ENCODE measurements around the gene FOXP4.
"Not testable (repeated sequence)": the region's sequence is repeated elsewhere in the genome, so short reads cannot be mapped to it uniquely, and the experiment has no call there.

DNA sequence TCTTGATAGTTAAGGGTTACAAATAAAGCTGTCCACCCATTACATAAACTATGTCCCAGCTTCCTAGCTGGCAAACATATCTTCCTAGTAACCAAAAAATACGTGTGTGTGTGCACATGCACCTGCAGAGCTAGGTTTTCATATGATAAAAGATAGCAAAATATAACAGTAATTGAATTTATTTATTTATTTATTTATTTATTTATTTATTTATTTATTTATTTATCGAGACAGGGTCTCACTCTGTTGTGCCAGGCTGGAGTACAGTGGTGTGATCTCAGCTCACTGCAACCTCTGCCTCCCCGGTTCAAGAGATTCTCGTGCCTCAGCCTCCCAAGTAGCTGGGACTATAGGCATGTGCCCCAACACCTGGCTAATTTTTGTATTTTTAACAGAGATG, 73.0 kb downstream of the FOXP4 start:
- TF ChIP-seq, protein P1, sequence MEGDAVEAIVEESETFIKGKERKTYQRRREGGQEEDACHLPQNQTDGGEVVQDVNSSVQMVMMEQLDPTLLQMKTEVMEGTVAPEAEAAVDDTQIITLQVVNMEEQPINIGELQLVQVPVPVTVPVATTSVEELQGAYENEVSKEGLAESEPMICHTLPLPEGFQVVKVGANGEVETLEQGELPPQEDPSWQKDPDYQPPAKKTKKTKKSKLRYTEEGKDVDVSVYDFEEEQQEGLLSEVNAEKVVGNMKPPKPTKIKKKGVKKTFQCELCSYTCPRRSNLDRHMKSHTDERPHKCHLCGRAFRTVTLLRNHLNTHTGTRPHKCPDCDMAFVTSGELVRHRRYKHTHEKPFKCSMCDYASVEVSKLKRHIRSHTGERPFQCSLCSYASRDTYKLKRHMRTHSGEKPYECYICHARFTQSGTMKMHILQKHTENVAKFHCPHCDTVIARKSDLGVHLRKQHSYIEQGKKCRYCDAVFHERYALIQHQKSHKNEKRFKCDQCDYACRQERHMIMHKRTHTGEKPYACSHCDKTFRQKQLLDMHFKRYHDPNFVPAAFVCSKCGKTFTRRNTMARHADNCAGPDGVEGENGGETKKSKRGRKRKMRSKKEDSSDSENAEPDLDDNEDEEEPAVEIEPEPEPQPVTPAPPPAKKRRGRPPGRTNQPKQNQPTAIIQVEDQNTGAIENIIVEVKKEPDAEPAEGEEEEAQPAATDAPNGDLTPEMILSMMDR (conservative IDR thresholded peaks at IDR 0.05), result not testable (repeated sequence)
- not testable (repeated sequence) for TF ChIP-seq EZH2 (IDR thresholded peaks at IDR 0.05; ENCODE audit: low read depth)
